HEK293 (cell line): ENCODE measurements around the gene ABR.

ENCODE experiments used
- EGR2 ChIP-seq: fragments of 450-650 bp; formaldehyde crosslinking; IDR thresholded peaks from 2 replicates; pipeline ENCODE4 v1.5.1; 2016; ENCODE audit warnings: low read depth, missing biosample characterization, missing genetic modification characterization
- FEZF1 ChIP-seq: fragments of 450-650 bp; formaldehyde crosslinking; IDR thresholded peaks from 2 replicates; pipeline ENCODE4 v1.5.1; 2016; ENCODE audit warnings: missing biosample characterization, missing genetic modification characterization
- GLIS2 ChIP-seq: fragments of 450-650 bp; formaldehyde crosslinking; IDR thresholded peaks from 2 replicates; pipeline ENCODE4 v1.5.1; 2016; ENCODE audit warnings: missing biosample characterization, missing genetic modification characterization
- HIC1 ChIP-seq: fragments of 450-650 bp; formaldehyde crosslinking; IDR thresholded peaks from 2 replicates; pipeline ENCODE4 v1.5.1; 2016; ENCODE audit warnings: missing biosample characterization, missing genetic modification characterization
- HOXD13 ChIP-seq: sonication (generic); formaldehyde crosslinking; IDR thresholded peaks from 2 replicates; pipeline ENCODE4 v1.8.0; 2022; ENCODE audit warnings: missing genetic modification reagents, borderline replicate concordance
- SALL2 ChIP-seq: fragments of 450-650 bp; formaldehyde crosslinking; IDR thresholded peaks from 2 replicates; pipeline ENCODE4 v1.5.0; 2017; ENCODE audit warnings: missing biosample characterization, mild to moderate bottlenecking, missing genetic modification characterization, borderline replicate concordance
- SP2 ChIP-seq: fragments of 450-650 bp; formaldehyde crosslinking; IDR thresholded peaks from 2 replicates; pipeline ENCODE4 v1.5.1; 2016; ENCODE audit warnings: missing biosample characterization, missing genetic modification characterization
- YY1 ChIP-seq: fragments of 450-650 bp; formaldehyde crosslinking; IDR thresholded peaks from 2 replicates; pipeline ENCODE4 v1.5.1; 2018; ENCODE audit warnings: missing biosample characterization, missing genetic modification characterization
- ZBTB20 ChIP-seq: fragments of 450-650 bp; formaldehyde crosslinking; IDR thresholded peaks from 2 replicates; pipeline ENCODE4 v1.5.1; 2016; ENCODE audit warnings: missing biosample characterization, missing genetic modification characterization
- ZBTB44 ChIP-seq: fragments of 450-650 bp; IDR thresholded peaks from 2 replicates; pipeline ENCODE4 v1.5.1; 2018; ENCODE audit warnings: missing biosample characterization, mild to moderate bottlenecking, missing genetic modification characterization
- ZBTB49 ChIP-seq: fragments of 450-650 bp; formaldehyde crosslinking; IDR thresholded peaks from 2 replicates; pipeline ENCODE4 v1.5.1; 2016; ENCODE audit warnings: missing biosample characterization, missing genetic modification characterization, low read depth
- ZNF112 ChIP-seq: fragments of 450-650 bp; formaldehyde crosslinking; IDR thresholded peaks from 2 replicates; pipeline ENCODE4 v1.5.0; 2017; ENCODE audit warnings: missing biosample characterization, missing genetic modification characterization
- ZNF121 ChIP-seq: fragments of 450-650 bp; formaldehyde crosslinking; IDR thresholded peaks from 2 replicates; pipeline ENCODE4 v1.5.1; 2016; ENCODE audit warnings: missing biosample characterization, missing genetic modification characterization
- ZNF175 ChIP-seq: fragments of 450-650 bp; formaldehyde crosslinking; IDR thresholded peaks from 2 replicates; pipeline ENCODE4 v1.5.1; 2016; ENCODE audit warnings: missing biosample characterization, missing genetic modification characterization
- ZNF2 ChIP-seq: fragments of 450-650 bp; formaldehyde crosslinking; IDR thresholded peaks from 2 replicates; pipeline ENCODE4 v1.5.1; 2016; ENCODE audit warnings: missing biosample characterization, missing genetic modification characterization
- ZNF214 ChIP-seq: fragments of 450-650 bp; formaldehyde crosslinking; IDR thresholded peaks from 2 replicates; pipeline ENCODE4 v1.5.1; 2017; ENCODE audit warnings: missing biosample characterization, mild to moderate bottlenecking, missing genetic modification characterization, borderline replicate concordance
- ZNF280D ChIP-seq: fragments of 450-650 bp; formaldehyde crosslinking; IDR thresholded peaks from 2 replicates; pipeline ENCODE4 v1.5.1; 2016; ENCODE audit warnings: missing biosample characterization, missing genetic modification characterization
- ZNF433 ChIP-seq: fragments of 450-650 bp; formaldehyde crosslinking; IDR thresholded peaks from 2 replicates; pipeline ENCODE4 v1.5.1; 2016; ENCODE audit warnings: missing biosample characterization, missing genetic modification characterization, low read depth
- ZNF514 ChIP-seq: fragments of 450-650 bp; formaldehyde crosslinking; IDR thresholded peaks from 2 replicates; pipeline ENCODE4 v1.5.1; 2016; ENCODE audit warnings: missing biosample characterization, missing genetic modification characterization
- ZNF677 ChIP-seq: fragments of 450-650 bp; IDR thresholded peaks from 2 replicates; pipeline ENCODE4 v1.5.0; 2018; ENCODE audit warnings: missing biosample characterization, mild to moderate bottlenecking, missing genetic modification characterization, moderate library complexity
- ZNF747 ChIP-seq: fragments of 450-650 bp; formaldehyde crosslinking; IDR thresholded peaks from 2 replicates; pipeline ENCODE4 v1.5.1; 2016; ENCODE audit warnings: missing biosample characterization, missing genetic modification characterization
- TF ChIP-seq, protein P1 (sequence below): fragments of 450-650 bp; formaldehyde crosslinking; IDR thresholded peaks from 2 replicates; pipeline ENCODE4 v1.5.1; 2016; ENCODE audit warnings: missing biosample characterization, missing genetic modification characterization
- TF ChIP-seq, protein P2 (sequence below): fragments of 450-650 bp; formaldehyde crosslinking; optimal IDR thresholded peaks from 2 replicates; pipeline ENCODE3; 2016; ENCODE audit warnings: missing biosample characterization, mild to moderate bottlenecking, missing genetic modification characterization
- TF ChIP-seq, protein P3 (sequence below): fragments of 450-650 bp; formaldehyde crosslinking; IDR thresholded peaks from 2 replicates; pipeline ENCODE4 v1.5.1; 2016; ENCODE audit warnings: missing biosample characterization, missing genetic modification characterization

The ABR gene

DNA sequence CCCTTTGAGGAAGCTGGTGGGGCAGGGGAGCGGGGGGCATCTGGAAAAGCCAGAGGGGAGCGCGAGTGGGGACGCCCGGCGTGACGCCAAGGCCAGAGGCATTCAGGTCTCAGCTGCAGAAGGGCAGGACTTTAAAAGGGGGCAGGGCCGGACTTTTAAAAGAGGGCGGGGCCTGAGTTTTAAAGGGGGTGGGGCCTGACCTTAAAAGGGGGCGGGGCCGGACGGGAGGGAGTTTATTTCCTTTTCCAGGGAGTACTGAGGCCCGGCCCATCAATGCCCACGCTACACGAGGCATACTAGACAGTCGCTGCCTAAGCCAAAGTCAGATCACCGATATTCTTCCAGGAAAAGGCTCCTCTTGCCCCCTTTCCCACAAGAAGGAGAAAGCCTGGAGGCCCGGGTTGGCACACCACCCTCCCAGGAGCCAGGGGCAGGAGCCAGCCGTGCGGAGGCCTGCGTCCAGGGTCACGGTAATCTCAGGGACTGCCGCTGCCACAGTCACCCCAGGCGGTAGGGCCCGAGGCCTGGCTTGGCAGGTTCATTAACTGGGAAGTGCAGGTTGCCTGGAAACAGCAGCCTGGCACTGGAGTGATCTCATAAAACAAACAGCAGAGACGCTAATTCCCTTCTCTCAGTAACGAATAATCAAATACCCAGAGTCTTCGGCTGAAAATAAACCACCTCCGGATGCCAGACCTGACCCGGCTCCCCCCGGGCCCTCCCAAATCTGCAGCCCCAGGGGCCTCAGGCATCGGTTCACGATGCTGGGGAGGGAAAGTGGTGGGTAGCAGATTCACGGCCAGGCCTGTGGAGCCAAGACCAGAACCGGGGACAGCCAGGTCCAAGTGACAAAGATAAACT, 92.2 kb downstream of the ABR start (continued):
- TF ChIP-seq HIC1 (tag by site-specific recombination) = no peak; the same call in none of the 2 replicates
- TF ChIP-seq ZNF175 (tag by site-specific recombination) = no peak
- TF ChIP-seq, protein P1, sequence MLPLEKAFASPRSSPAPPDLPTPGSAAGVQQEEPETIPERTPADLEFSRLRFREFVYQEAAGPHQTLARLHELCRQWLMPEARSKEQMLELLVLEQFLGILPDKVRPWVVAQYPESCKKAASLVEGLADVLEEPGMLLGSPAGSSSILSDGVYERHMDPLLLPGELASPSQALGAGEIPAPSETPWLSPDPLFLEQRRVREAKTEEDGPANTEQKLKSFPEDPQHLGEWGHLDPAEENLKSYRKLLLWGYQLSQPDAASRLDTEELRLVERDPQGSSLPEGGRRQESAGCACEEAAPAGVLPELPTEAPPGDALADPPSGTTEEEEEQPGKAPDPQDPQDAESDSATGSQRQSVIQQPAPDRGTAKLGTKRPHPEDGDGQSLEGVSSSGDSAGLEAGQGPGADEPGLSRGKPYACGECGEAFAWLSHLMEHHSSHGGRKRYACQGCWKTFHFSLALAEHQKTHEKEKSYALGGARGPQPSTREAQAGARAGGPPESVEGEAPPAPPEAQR = no peak
- TF ChIP-seq, protein P2, sequence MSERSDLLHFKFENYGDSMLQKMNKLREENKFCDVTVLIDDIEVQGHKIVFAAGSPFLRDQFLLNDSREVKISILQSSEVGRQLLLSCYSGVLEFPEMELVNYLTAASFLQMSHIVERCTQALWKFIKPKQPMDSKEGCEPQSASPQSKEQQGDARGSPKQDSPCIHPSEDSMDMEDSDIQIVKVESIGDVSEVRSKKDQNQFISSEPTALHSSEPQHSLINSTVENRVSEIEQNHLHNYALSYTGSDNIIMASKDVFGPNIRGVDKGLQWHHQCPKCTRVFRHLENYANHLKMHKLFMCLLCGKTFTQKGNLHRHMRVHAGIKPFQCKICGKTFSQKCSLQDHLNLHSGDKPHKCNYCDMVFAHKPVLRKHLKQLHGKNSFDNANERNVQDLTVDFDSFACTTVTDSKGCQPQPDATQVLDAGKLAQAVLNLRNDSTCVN = no peak
- TF ChIP-seq ZNF214 (tag by site-specific recombination) = no peak
- TF ChIP-seq SP2 (tag by site-specific recombination) = peak; percentile 56
- 0 out of 2 replicates have a peak, but pooled peaks have one; percentile 45 for TF ChIP-seq ZNF2
- no peak for TF ChIP-seq EGR2 (tag by site-specific recombination)
- no peak for TF ChIP-seq ZNF514
- TF ChIP-seq ZNF280D = no peak
- no peak for TF ChIP-seq ZNF121 (tag by site-specific recombination)
- no peak for TF ChIP-seq SALL2 (tag by site-specific recombination)
- peak; percentile 49; the same call in 1 of the 2 replicates for TF ChIP-seq FEZF1
- no peak for TF ChIP-seq ZNF747 (tag by site-specific recombination)
- peak; percentile 77 for TF ChIP-seq GLIS2 (tag by site-specific recombination)
- no peak for TF ChIP-seq HOXD13 (CRISPR knock-in tag)
- TF ChIP-seq ZNF677 (tag by site-specific recombination) = no peak
- TF ChIP-seq ZBTB44 = peak; percentile 38; the same call in 1 of the 2 replicates
- no peak for TF ChIP-seq ZBTB49
- TF ChIP-seq, protein P3, sequence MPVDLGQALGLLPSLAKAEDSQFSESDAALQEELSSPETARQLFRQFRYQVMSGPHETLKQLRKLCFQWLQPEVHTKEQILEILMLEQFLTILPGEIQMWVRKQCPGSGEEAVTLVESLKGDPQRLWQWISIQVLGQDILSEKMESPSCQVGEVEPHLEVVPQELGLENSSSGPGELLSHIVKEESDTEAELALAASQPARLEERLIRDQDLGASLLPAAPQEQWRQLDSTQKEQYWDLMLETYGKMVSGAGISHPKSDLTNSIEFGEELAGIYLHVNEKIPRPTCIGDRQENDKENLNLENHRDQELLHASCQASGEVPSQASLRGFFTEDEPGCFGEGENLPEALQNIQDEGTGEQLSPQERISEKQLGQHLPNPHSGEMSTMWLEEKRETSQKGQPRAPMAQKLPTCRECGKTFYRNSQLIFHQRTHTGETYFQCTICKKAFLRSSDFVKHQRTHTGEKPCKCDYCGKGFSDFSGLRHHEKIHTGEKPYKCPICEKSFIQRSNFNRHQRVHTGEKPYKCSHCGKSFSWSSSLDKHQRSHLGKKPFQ (tag by site-specific recombination) = no peak
- TF ChIP-seq ZBTB20 (tag by site-specific recombination) = peak; percentile 79
- no peak for TF ChIP-seq ZNF433
- no peak for TF ChIP-seq YY1 (tag by site-specific recombination)
- no peak for TF ChIP-seq ZNF112 (tag by site-specific recombination)
